T-cell (primary cell): ENCODE results near the gene PSENEN. TPM values are rescaled to one million over a fixed set of nuclear protein-coding genes. Genes with fewer than 3 reads are reported as not detected.
"Not testable (repeated sequence)": the region's sequence is repeated elsewhere in the genome, so short reads cannot be mapped to it uniquely, and the experiment has no call there.

ENCODE experiments used
- ATAC-seq, 4 experiments: fragments of 200-7000 bp in 3 of 4; fragments of 150-1000 bp in 1 of 4; cut with Tn5 transposase; replicated peaks in 1 of 4; 1 replicate in 3 of 4; 2 replicates in 1 of 4; pipeline ENCODE4 v1.10.0; 2021; ENCODE audit warnings: moderate library complexity in 3 of 4, mild to moderate bottlenecking in 2 of 4, moderate number of reproducible peaks in 1 of 4
- CTCF ChIA-PET, 2 donors: fragments of 300-600 bp; sonication (Branson Sonifier 250); formaldehyde crosslinking; loops; one replicate each; lab custom pipeline; 2022; ENCODE audit warnings: antibody characterized with exemption in 2 of 2; lab: Charles Lee
- POLR2A ChIA-PET, 2 donors: fragments of 300-600 bp; sonication (Branson Sonifier 250); formaldehyde crosslinking; loops; one replicate each; lab custom pipeline; 2022; ENCODE audit warnings: antibody characterized with exemption in 2 of 2; lab: Charles Lee
- DNase-seq, 35 experiments: peaks; one replicate each; pipeline versions ENCODE4 v3.0.0 to v3.0.0-alpha.2; 2013 to 2023
- H3K27ac ChIP-seq: one replicate; pipeline ENCODE4 v1.5.1; 2013; ENCODE audit warnings: low read length
- H3K27me3 ChIP-seq, 2 experiments: replicated peaks in 1 of 2; 1 replicate in 1 of 2; 2 replicates in 1 of 2; pipeline versions ENCODE4 v1.6.1 to v1.7.0; 2013; ENCODE audit warnings: low read length in 1 of 2, mixed read lengths in 1 of 2; ENCODE audit not compliant: control insufficient read depth in 2 of 2, insufficient read depth in 2 of 2; ENCODE audit errors: extremely low read depth in 1 of 2
- H3K36me3 ChIP-seq, 2 donors: 1 replicate in 1 of 2; 2 replicates in 1 of 2; pipeline versions ENCODE4 v1.6.1 to v1.7.0; 2013; ENCODE audit warnings: low read length in 1 of 2; ENCODE audit not compliant: control insufficient read depth in 2 of 2, insufficient read depth in 1 of 2; ENCODE audit errors: extremely low read depth in 1 of 2
- H3K4me1 ChIP-seq, 2 experiments: 1 replicate in 1 of 2; 2 replicates in 1 of 2; pipeline versions ENCODE4 v1.6.1 to v1.7.0; 2013; ENCODE audit warnings: low read length in 2 of 2, mixed read lengths in 1 of 2; ENCODE audit not compliant: insufficient read depth in 2 of 2, control insufficient read depth in 1 of 2; ENCODE audit errors: extremely low read depth in 1 of 2
- H3K4me3 ChIP-seq, 2 donors: 1 replicate in 1 of 2; 2 replicates in 1 of 2; pipeline versions ENCODE4 v1.5.1 to v1.7.0; 2013; ENCODE audit warnings: mild to moderate bottlenecking in 2 of 2, low read length in 1 of 2, moderate library complexity in 1 of 2; ENCODE audit not compliant: control insufficient read depth in 1 of 2; ENCODE audit errors: extremely low read depth in 1 of 2
- H3K9me3 ChIP-seq: 2 replicates; pipeline ENCODE4 v1.7.0; 2013
- H3K27ac Mint-ChIP-seq, 2 donors: one replicate each; pipeline ENCODE4 v1.8.0; 2020 to 2021; ENCODE audit warnings: mild to moderate bottlenecking in 2 of 2, mixed read lengths in 2 of 2
- H3K27me3 Mint-ChIP-seq, 2 donors: one replicate each; pipeline ENCODE4 v1.8.0; 2021 to 2022; ENCODE audit warnings: mixed read lengths in 2 of 2
- H3K36me3 Mint-ChIP-seq: one replicate; pipeline ENCODE4 v1.8.0; 2021; ENCODE audit warnings: mixed read lengths
- H3K4me1 Mint-ChIP-seq, 3 donors: one replicate each; pipeline ENCODE4 v1.8.0; 2020 to 2022; ENCODE audit warnings: mixed read lengths in 3 of 3, mild to moderate bottlenecking in 1 of 3
- H3K4me3 Mint-ChIP-seq, 3 donors: one replicate each; pipeline ENCODE4 v1.8.0; 2020 to 2022; ENCODE audit warnings: mild to moderate bottlenecking in 3 of 3, mixed read lengths in 3 of 3, moderate library complexity in 3 of 3
- H3K9me3 Mint-ChIP-seq, 3 donors: one replicate each; pipeline ENCODE4 v1.8.0; 2020 to 2022; ENCODE audit warnings: mixed read lengths in 3 of 3
- WGBS: methylation state at CpG from one replicate; pipeline ENCODE4 v1.1.5; 2013; ENCODE audit warnings: missing lambda C conversion rate; ENCODE audit not compliant: insufficient coverage; 5-methylcytosine and 5-hydroxymethylcytosine counted together
- total RNA-seq, 35 experiments: library from RNA in 6 of 35; stranded (reverse) in 6 of 35; fragments of 120-200 nt in 1 of 35; gene quantifications; one replicate each; pipeline versions ENCODE4 v1.2.1 to v1.2.4 and lab custom pipeline; 2013 to 2026

The PSENEN gene
- total RNA-seq, 5 donors from 2014 or later (not counting 1 experiment from before 2014, with no cell fraction given): 21.2 to 33.5 (median 24.5) TPM

GRCh38 chr19:35792312-35792711, 46.9 kb downstream of the PSENEN start:
- Histone ChIP-seq H3K9me3 (no peaks in the 10 kb centered on the region), H3K4me3 (no peak overlapping the region), H3K4me1 (peaks cover 0 to 4% of the 10 kb centered on the region in 2 experiments), H3K27ac (no peak overlapping the region), H3K36me3 (no peaks in the 10 kb centered on the region), H3K27me3 (peaks cover 5 to 48% of the 10 kb centered on the region in 2 experiments)
- ATAC-seq: no peak
- ChIA-PET POLR2A (no interaction called here), CTCF (no interaction called here)
- Mint-ChIP-seq H3K9me3 (no peaks in the 10 kb centered on the region), H3K4me3 (no peak overlapping the region), H3K4me1 (peaks cover 3 to 6% (median 4%) of the 10 kb centered on the region in 3 donors), H3K27me3 (peaks cover 19 to 21% of the 10 kb centered on the region in 2 donors), H3K36me3 (no peaks in the 10 kb centered on the region), H3K27ac (no peak overlapping the region)
- 90% methylated on average over 15 of the region's 15 CpGs for WGBS
- DNase-seq: no peak

- H3K9me3 Mint-ChIP-seq: no peaks in the 10 kb centered on the region
- no peaks in the 10 kb centered on the region for H3K36me3 Mint-ChIP-seq
- peaks cover 20 to 25% of the 10 kb centered on the region in 2 donors for H3K27me3 Mint-ChIP-seq
- DNase-seq: no peak
- no peak overlapping the region for H3K27ac ChIP-seq
- POLR2A ChIA-PET: no interaction called here
- H3K27ac Mint-ChIP-seq: no peak overlapping the region
- no peak for ATAC-seq
- H3K4me3 Mint-ChIP-seq: no peak overlapping the region
- peaks cover 5 to 53% of the 10 kb centered on the region in 2 experiments for H3K27me3 ChIP-seq
- no peaks in the 10 kb centered on the region for H3K9me3 ChIP-seq
- H3K4me1 Mint-ChIP-seq: peaks cover 3 to 6% (median 4%) of the 10 kb centered on the region in 3 donors
- CTCF ChIA-PET: no interaction called here
- H3K4me1 ChIP-seq: peaks cover 0 to 4% of the 10 kb centered on the region in 2 experiments
- H3K4me3 ChIP-seq: no peak overlapping the region
- WGBS: 82% methylated on average over 8 of the region's 8 CpGs
- no peaks in the 10 kb centered on the region for H3K36me3 ChIP-seq
Measured at GRCh38 chr19:35792888-35793287, 47.4 kb downstream of the PSENEN start.

- Mint-ChIP-seq H3K4me1 (peaks cover 3 to 6% (median 4%) of the 10 kb centered on the region in 3 donors), H3K27ac (no peak overlapping the region), H3K36me3 (no peaks in the 10 kb centered on the region), H3K9me3 (no peaks in the 10 kb centered on the region), H3K27me3 (peaks cover 24 to 31% of the 10 kb centered on the region in 2 donors), H3K4me3 (no peak overlapping the region)
- DNase-seq: no peak
- CTCF ChIA-PET: interaction anchor here in 1 of 2 donors (0.5 kb wide), 1 partner anchor 24 kb away, joined by 3 read pairs; no protein-coding TSS in a partner anchor
- POLR2A ChIA-PET: no interaction called here
- Histone ChIP-seq H3K27ac (no peak overlapping the region), H3K4me1 (peaks cover 0 to 4% of the 10 kb centered on the region in 2 experiments), H3K27me3 (peaks cover 5 to 58% of the 10 kb centered on the region in 2 experiments), H3K4me3 (no peak overlapping the region), H3K36me3 (no peaks in the 10 kb centered on the region), H3K9me3 (no peaks in the 10 kb centered on the region)
- 72% methylated on average over 7 of the region's 7 CpGs for WGBS
- no peak for ATAC-seq
Measured at GRCh38 chr19:35793381-35794165, 48.1 kb downstream of the PSENEN start.

DNA sequence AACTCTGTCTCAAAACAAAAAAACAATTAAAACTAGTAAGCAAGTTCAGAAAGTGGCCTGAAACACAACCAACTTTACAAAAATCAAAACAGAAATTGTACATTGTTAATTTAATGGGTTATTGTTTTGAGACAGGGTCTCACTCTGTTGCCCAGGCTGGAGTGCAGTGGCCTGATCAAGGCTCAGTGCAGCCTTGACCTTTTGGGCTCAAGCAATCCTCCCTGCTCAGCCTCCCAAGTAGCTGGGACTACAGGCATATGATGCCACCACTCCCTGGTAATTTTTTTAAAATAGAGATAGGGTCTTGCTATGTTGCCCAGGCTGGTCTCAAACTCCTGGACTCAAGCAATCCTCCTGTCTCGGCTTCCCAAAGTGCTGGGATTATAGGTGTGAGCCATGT, 50.1 kb downstream of the PSENEN start:
- DNase-seq, H3K4me3 ChIP-seq, ATAC-seq, H3K4me3 Mint-ChIP-seq, H3K4me1 ChIP-seq, CTCF ChIA-PET, H3K36me3 Mint-ChIP-seq, H3K27ac ChIP-seq, H3K4me1 Mint-ChIP-seq, POLR2A ChIA-PET, H3K9me3 ChIP-seq, H3K27ac Mint-ChIP-seq, H3K9me3 Mint-ChIP-seq, H3K36me3 ChIP-seq: not testable (repeated sequence)
- WGBS: no CpG with 5 or more reads among the region's 1 CpG
- H3K27me3 Mint-ChIP-seq: peaks cover 24 to 41% of the 10 kb centered on the region in 2 donors
- peaks cover 5 to 62% of the 10 kb centered on the region in 2 experiments for H3K27me3 ChIP-seq

Other genes with a start within 250 kb of the PSENEN start
- 1 to 10 TPM in 4 of 5 donors, not detected in 1; 1.8 to 2.3 (median 2.1) TPM for gene DMKN, start 232.0 kb upstream of the PSENEN start, total RNA-seq
- gene SBSN, start 217.3 kb upstream of the PSENEN start, total RNA-seq: under 1 TPM in 1 of 5 donors, not detected in 4; 0.23 TPM
- gene GAPDHS, start 212.2 kb upstream of the PSENEN start, total RNA-seq: not detected
- gene TMEM147, start 200.0 kb upstream of the PSENEN start, total RNA-seq: 10 to 100 TPM; 27.5 to 46.6 (median 44.2) TPM
- gene ATP4A, start 182.0 kb upstream of the PSENEN start, total RNA-seq: not detected
- not detected for gene PMIS2, start 159.5 kb upstream of the PSENEN start, total RNA-seq
- 10 to 100 TPM; 25.5 to 34.1 (median 29.3) TPM for gene HAUS5, start 132.9 kb upstream of the PSENEN start, total RNA-seq
- gene RBM42, start 116.6 kb upstream of the PSENEN start, total RNA-seq: 10 to 100 TPM; 37.6 to 74.0 (median 68.4) TPM
- gene ETV2, start 103.9 kb upstream of the PSENEN start, total RNA-seq: 1 to 10 TPM in 2 of 5 donors, under 1 TPM in 2, not detected in 1; 0.67 to 2.1 (median 1.1) TPM
- 100 to 1,000 TPM; 199 to 248 (median 225) TPM for gene COX6B1, start 97.3 kb upstream of the PSENEN start, total RNA-seq
- under 1 TPM in 4 of 5 donors, not detected in 1; 0.20 to 0.56 (median 0.38) TPM for gene UPK1A, start 79.1 kb upstream of the PSENEN start, total RNA-seq
- gene ZBTB32, start 41.1 kb upstream of the PSENEN start, total RNA-seq: 1 to 10 TPM; 1.2 to 4.1 (median 2.0) TPM
- 100 to 1,000 TPM in 1 of 5 donors, 10 to 100 TPM in 4; 76.4 to 107 (median 92.5) TPM for gene KMT2B, start 27.6 kb upstream of the PSENEN start, total RNA-seq
- gene IGFLR1, start 3.2 kb upstream of the PSENEN start, total RNA-seq: 100 to 1,000 TPM in 2 of 5 donors, 10 to 100 TPM in 3; 54.7 to 123 (median 98.1) TPM
- 10 to 100 TPM; 40.2 to 74.1 (median 49.3) TPM for gene U2AF1L4, start 233 bp upstream of the PSENEN start, total RNA-seq
- gene LIN37, start 2.9 kb downstream of the PSENEN start, total RNA-seq: 10 to 100 TPM; 11.8 to 23.6 (median 22.8) TPM
- under 1 TPM in 3 of 5 donors, not detected in 2; 0.44 to 0.69 (median 0.51) TPM for gene HSPB6, start 11.4 kb downstream of the PSENEN start, total RNA-seq
- 10 to 100 TPM; 31.3 to 52.1 (median 47.8) TPM for gene PROSER3, start 12.5 kb downstream of the PSENEN start, total RNA-seq
- 10 to 100 TPM; 19.7 to 38.5 (median 22.8) TPM for gene ARHGAP33, start 29.9 kb downstream of the PSENEN start, total RNA-seq
- gene PRODH2, start 67.2 kb downstream of the PSENEN start, total RNA-seq: not detected
- under 1 TPM in 2 of 5 donors, not detected in 3; 0.06 to 0.33 TPM for gene NPHS1, start 106.9 kb downstream of the PSENEN start, total RNA-seq
- under 1 TPM; 0.16 to 0.28 (median 0.25) TPM for gene KIRREL2, start 111.3 kb downstream of the PSENEN start, total RNA-seq
- gene APLP1, start 122.9 kb downstream of the PSENEN start, total RNA-seq: 1 to 10 TPM in 1 of 5 donors, under 1 TPM in 3, not detected in 1; 0.15 to 1.3 (median 0.33) TPM
- gene NFKBID, start 154.9 kb downstream of the PSENEN start, total RNA-seq: 10 to 100 TPM; 45.1 to 78.3 (median 51.4) TPM
- 100 to 1,000 TPM in 2 of 5 donors, 10 to 100 TPM in 3; 60.1 to 165 (median 77.2) TPM for gene HCST, start 156.9 kb downstream of the PSENEN start, total RNA-seq
- 1 to 10 TPM; 2.3 to 7.0 (median 2.9) TPM for gene TYROBP, start 162.6 kb downstream of the PSENEN start, total RNA-seq
- 10 to 100 TPM in 4 of 5 donors, 1 to 10 TPM in 1; 9.2 to 20.8 (median 15.3) TPM for gene LRFN3, start 190.7 kb downstream of the PSENEN start, total RNA-seq
- gene SDHAF1, start 249.5 kb downstream of the PSENEN start, total RNA-seq: 10 to 100 TPM; 10.2 to 30.5 (median 27.3) TPM